NCI-H1436 (cell line): Measurements from ENCODE around the gene ATP13A4.

Experiments used
- DNase-seq: peaks from one replicate; lab custom pipeline; 2025; lab: John Stamatoyannopoulos, UW

The ATP13A4 gene

GRCh38 chr3:193499136-193499770 lies 55.4 kb downstream of the ATP13A4 start:
- DNase-seq, result no peak

DNA sequence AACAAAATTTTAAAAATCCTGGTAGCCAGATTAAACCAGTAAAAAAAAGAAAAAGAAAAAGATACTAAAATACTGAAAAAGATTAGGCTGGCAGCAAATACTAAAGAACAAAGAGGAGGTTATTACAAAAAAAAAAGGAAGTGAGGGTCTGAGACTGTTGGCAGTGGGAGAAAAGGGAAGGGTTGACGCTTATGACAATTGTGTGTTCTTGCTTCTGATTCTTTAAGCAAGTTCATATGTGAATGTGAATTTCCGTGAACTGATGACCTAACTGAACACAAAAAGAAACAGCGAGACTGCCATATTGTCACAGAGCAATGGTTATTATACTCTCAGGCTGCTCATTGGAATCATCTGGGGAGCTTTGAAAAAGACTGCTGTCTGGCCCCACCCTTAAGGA lies 56.5 kb downstream of the ATP13A4 start:
- no peak for DNase-seq

DNA sequence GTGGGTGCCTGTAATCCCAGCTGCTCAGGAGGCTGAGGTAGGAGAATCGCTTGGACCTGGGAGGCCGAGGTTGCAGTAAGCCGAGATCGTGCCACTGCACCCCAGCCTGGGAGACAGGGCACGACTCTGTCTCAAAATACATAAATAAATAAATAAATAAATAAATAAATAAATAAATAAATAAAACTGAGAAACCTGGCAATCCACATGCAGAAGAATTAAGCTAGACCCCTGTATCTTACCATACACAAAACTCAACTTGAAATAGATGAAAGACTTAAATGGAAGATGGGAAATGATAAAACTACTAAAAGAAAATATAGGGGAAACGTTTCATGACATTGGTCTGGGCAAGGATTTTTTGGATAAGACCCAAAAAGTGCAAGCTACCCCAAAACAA lies 58.0 kb downstream of the ATP13A4 start:
- no peak for DNase-seq

GRCh38 chr3:193491026-193491425 lies 63.7 kb downstream of the ATP13A4 start:
- DNase-seq, result no peak

DNA sequence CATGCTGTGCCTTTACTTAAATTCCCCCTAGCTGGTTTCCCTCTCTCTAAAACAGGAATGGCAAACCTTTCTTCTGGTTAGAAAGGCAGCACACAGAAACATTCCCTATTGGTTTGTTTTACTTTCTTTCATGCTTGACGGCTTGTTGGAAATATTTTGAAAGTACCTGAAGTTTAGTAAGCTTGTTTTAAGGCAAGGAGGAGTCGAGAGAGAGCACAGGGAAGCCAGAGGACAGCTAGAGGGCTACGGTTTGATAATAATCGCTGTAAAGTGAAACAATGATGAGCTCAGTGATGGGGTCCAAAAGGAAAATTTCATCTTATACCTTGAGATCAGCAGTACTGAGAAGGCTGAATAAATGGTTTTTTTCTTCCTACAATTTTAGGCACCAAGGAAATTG lies 64.1 kb downstream of the ATP13A4 start:
- no peak for DNase-seq

- DNase-seq, result no peak
Observed at GRCh38 chr3:193489949-193490348, 64.7 kb downstream of the ATP13A4 start.

GRCh38 chr3:193488741-193489140 lies 66.0 kb downstream of the ATP13A4 start:
- no peak for DNase-seq

DNA sequence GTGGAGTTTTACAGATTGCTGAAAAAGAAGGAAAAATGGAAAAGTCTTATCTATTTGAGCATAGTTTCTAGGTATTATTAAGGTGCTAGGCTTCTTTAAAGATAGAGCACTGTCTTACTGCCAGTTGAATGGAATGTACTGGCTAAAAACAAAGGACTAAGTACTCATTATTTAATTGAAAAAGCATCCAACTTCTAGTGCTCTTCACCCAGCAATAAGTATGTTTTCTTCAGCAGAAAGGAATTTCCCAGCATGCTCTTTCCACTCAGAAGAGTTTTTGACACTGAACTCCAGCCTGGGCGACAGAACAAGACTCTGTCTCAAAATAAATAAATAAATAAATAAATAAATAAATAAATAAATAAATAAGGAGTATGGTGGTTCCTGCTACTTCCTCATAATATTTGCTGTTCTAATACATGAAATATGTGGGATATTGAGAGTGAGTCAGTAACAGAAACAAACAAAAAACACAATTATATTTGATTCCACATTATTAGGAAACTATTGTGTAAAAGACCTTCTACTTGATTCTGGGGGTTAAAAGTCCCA lies 70.6 kb downstream of the ATP13A4 start:
- no peak for DNase-seq

- no peak for DNase-seq
Observed at GRCh38 chr3:193481436-193481835, 73.3 kb downstream of the ATP13A4 start.

DNA sequence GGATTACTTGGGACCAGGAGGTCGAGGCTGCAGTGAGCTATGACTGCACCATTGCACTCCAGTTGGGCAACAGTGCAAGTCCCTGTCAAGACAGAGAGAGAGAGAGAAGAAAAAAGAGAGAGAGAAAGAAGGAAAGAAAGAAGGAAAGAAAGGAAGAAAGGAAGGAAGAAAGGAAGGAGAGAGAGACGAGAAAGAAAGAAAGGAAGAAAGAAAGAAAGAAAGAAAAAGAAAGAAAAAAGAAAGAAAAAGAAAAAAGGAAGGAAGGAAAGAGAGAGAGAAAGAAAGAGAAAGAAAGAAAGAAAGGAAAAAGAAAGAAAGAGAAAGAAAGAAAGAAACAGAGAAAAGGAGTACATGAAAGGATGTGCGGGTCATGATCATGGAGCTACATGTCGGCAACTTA lies 80.2 kb downstream of the ATP13A4 start:
- DNase-seq, result no peak

DNA sequence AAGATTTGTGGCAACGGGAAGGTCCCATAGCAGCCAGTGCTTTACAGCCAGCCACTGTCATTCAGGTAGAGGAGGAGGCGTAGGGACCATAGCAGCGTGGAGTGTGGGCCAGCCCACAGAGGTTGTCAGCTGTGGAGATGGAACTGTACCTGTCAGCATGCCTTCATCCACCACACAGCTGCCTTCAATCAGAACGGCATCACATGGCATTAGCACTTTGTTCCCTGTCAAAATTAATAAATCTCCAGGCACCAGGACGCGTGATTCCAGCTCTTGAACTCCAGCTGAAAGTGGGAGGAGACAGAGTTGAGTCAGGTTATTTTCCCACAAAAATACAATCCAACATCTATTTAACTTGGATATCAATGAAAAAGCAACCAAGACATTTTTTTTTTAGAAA lies 84.0 kb downstream of the ATP13A4 start:
- no peak for DNase-seq

DNA sequence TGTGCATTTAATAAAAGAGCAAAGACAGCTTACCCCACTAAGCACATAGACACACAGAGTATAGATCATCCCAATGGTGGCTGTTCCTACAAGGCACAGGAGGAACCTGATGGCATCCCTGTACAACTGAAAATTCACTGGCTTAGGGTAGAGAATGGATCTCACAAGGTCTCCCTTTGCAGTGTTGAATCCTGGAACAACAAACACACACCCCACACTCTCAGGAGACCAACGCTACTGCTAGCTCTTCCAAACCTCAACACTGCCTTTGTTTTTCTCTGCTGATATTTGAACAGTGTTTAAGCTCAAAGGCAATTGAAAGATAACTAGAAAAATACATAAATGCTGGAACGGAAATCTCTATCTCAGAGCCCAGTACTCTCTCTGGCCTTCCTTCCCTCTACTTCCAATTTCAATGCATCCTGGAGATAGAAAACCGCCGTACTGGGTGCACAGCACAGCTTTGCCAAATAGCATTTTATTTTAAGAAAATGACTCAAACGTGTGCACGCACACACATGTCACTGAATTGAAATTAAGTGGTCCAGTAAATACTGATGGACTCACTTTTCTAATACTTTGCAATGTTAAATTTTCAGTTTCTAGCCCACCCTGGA lies 88.6 kb downstream of the ATP13A4 start:
- DNase-seq, result no peak

DNA sequence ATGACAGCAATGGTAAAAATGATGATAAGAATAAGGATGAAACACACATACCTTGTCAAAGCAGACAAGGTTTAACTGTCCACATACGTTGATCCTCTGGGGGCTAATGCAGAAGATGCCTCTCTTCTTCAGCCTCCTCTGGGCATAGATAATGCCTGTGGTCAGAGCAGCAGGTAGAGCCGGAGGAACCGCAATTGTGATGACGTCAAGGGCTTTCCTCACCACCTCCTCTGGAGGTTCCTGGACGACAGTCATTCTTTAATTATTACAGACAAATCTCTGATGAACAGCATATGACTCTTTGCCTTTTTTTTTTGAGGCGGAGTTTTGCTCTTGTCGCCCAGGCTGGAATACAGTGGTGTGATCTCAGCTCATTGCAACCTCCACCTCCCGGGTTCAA lies 89.8 kb downstream of the ATP13A4 start:
- DNase-seq, result no peak

GRCh38 chr3:193457526-193457925 lies 97.2 kb downstream of the ATP13A4 start:
- no peak for DNase-seq

GRCh38 chr3:193452338-193452737 lies 102.4 kb downstream of the ATP13A4 start:
- peak; percentile 27 for DNase-seq

GRCh38 chr3:193451902-193452301 lies 102.8 kb downstream of the ATP13A4 start:
- DNase-seq, result no peak

DNA sequence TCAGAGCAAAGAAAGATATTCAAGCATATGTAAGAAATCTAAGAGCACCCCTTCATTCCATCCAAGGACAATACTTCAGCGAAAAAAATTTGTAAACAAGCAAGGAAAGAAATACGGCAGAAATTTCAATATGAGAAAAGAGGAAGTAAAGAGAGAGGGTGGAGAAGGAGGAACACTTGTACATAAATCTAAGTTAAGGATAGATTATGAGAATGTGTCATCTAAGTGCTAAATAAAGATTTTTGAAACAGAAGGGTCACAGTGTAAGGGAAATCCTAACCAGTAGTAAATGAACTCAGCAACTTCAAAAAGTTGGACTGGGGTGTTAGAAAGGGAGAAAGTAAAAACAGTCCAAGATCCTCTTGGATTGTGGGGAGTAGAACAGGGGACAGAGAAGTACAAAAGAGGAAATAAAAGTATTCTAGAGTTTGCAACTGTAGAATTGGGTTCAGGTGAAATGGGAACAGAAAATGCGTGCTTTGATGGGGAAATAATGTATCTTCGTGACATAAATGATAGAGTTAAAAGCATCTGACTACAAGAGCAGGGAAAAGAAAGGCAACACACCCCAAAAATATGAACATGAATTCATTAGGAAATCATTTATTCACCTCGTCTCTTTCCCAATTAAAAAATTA lies 107.6 kb downstream of the ATP13A4 start:
- no peak for DNase-seq

DNA sequence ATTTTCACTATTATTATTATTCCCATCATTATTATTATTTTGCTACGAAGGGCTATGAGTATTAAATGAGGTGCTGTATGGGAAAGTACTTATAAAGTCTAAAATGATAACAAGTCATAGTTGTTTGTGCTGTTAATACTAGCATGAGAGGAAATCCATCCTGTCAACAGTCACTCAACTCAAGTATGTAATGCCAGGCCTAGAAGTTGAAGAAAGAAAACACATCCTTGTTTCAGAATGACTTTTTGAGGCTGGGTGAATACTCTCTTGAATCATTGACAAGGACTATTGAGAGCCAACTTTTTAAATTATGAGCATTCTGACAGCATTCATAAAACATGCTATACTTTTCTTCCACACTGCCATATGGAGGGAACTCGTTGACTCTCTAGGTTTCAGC lies 115.3 kb downstream of the ATP13A4 start:
- no peak for DNase-seq

DNA sequence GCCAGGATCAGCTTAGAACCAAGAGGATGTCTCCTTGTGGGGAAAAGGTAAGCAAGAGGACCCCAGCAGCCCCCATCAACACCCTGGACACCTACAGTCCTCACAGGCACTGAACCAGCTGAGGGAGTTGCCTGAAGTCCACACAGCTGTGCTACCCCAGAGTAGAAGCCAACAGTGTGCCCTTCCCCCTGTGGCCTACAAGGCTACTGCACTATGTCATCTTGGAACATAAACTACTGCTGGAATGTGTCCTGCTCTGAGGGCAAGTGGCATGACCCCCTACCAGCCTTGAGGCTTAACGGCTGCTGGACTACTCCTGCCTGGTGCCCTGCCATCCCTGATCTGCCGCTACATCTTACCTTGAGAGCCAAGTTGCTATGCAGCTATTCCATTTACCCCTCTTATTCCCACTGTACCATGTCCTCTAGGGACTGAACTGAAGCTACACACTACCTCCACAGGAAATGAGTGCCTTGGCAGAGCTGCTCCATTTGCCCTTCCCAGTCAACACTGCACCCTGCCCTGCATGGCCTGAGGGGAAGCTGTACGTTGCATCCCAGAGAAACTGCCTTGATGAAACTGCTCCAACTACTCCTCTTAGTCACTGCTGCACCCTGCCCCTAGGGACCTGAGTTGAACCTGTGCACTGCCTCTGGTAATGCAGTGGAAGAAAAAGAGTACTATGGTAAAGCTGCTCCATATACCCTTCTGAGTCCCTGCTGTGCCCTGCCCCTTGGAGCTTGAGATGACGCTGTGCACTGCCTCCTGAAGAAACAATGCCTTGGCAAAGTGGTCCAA lies 135.9 kb downstream of the ATP13A4 start:
- no peak for DNase-seq

GRCh38 chr3:193416629-193417028 lies 138.1 kb downstream of the ATP13A4 start:
- no peak for DNase-seq

GRCh38 chr3:193407688-193408087 lies 147.0 kb downstream of the ATP13A4 start:
- no peak for DNase-seq

GRCh38 chr3:193407112-193407511 lies 147.6 kb downstream of the ATP13A4 start:
- peak; percentile 13 for DNase-seq

DNA sequence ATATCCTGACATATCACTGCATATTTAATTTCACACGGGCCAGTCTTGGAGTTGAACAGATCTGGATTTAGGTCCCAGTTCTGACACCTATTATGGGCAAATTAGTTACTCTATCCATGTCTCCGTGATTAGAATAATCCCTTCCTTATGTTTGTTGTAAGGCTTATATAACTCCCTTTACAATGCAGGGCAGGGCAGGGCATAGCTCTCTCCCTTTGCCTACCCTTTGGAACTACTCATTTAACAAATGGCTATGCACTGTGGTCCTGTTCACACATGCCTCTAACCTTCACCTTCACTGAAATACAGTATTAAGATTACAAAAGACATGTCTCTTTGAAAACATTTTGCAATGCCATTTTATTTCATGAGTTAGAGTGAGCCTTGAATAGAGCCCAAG lies 151.4 kb downstream of the ATP13A4 start:
- no peak for DNase-seq
